ENCODE data around the gene TRIOBP. TPM values are rescaled to one million over a fixed set of nuclear protein-coding genes. Genes with fewer than 3 reads are reported as not detected.
A peak's percentile ranks its signal among the peaks of the same experiment; 100 is the strongest.

TRIOBP gene
- total and polyA plus RNA-seq, 2 of the 4 experiments (the other 2 are of a cell fraction), result 46.4 to 69.8 TPM

DNA sequence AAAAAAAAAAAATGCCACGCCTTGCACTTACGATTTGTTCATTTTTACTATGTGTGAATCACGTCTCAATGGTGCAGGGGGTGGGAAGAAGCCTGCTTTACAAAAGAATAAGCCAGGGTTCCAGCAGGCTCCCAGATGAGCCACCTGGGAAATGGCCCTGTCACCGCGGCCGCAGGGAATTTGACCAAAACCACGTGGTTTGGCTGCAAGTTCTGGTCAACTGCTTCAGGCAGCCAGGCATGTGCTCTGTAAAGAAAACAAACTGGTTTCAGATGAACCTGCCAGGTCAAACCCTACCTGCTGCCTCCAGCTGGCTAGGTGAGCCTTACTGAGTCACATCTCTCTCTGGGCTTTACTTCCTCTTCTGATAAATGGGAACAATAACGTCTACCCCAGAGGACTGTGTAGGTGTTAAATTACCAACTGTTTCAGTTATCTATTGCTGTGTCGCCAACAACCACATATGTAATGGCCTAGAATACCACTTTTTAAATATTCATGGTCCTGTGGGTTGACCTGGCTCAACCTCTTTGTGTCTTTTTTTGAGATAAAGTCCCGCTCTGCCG is 80.4 kb downstream of the TRIOBP start (continued):
- no peak for TF ChIP-seq MAFK (IDR thresholded peaks at IDR 0.05; ENCODE audit: low read depth, low read length)
- TF ChIP-seq CEBPB (IDR thresholded peaks at IDR 0.05; ENCODE audit: low read depth, low read length), result peak; percentile 36; the same call in 1 of the 2 replicates

DNA sequence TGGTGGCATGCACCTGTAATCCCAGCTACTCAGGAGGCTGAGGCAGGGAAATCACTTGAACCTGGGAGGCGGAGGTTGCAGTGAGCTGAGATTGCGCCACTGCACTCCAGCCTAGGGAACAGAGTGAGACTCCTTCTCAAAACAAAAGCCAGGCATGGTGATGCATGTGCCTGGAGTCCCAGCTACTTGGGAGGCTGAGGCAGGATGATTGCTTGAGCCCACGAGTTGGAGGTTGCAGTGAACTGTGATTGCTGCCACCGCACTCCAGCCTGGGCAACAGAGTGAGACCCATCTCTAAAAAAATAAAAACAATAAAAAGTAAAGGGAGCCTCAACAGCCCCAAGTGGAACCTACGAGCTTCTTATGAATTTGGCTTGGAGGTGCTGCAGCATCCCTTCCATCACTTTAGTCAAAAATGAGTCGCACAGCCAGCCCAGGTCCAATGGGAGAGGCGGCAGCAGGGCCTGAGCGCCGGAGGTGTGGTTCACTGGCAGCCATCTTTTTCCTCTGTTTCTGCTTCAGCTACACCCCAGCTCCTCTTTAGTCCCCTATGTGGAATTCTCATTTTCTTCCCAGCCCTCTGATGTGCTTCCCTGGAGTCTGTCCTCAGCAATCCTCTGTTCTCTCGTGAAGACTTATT is 81.6 kb downstream of the TRIOBP start:
- CTCF ChIA-PET, result no interaction called here
- H3K4me3 ChIP-seq (ENCODE audit: insufficient read depth, low read depth, low read length), result no peak overlapping the region
- peaks cover 31% of the 10 kb centered on the region for H3K9me1 ChIP-seq (ENCODE audit: insufficient read depth, low read length)
- no peak overlapping the region for H2AK9ac ChIP-seq (replicated peaks; ENCODE audit: low read depth, low read length, poor library complexity)
- peaks cover 0 to 29% of the 10 kb centered on the region in 2 experiments; a peak in 2 of 4 replicates for H3K79me1 ChIP-seq (ENCODE audit: low read depth in 1 of 2, low read length in 2 of 2)
- no peak overlapping the region for H2BK15ac ChIP-seq (ENCODE audit: low read depth, low read length)
- no peak overlapping the region for H3K4me2 ChIP-seq (ENCODE audit: low read depth, low read length)
- intact Hi-C loops (cut with micrococcal nuclease), result no loop called here
- peaks cover 10% of the 10 kb centered on the region for H3K36me3 ChIP-seq (ENCODE audit: control insufficient read depth, insufficient read depth, low read length)
- WGBS, 2 experiments (ENCODE audit: extremely low coverage in 2 of 2, insufficient read length in 1 of 2), result 80% methylated on average over 6 of the region's 10 CpGs; no CpG with 5 or more reads in 1 of the 2 experiments
- H4K5ac ChIP-seq (ENCODE audit: low read depth, low read length), result no peak overlapping the region
- dilution Hi-C loops (cut with HindIII; ENCODE audit: low sequenced_read_pairs, unreplicated experiment), result no loop called here
- H3K23ac ChIP-seq (ENCODE audit: low read depth, low read length), result no peak overlapping the region
- no peak overlapping the region for H3K9ac ChIP-seq (ENCODE audit: low read depth, low read length)
- H2BK5ac ChIP-seq (ENCODE audit: low read depth, low read length, poor library complexity, severe bottlenecking), result no peak overlapping the region
- no peak overlapping the region for H2BK20ac ChIP-seq (ENCODE audit: low read depth, low read length)
- no peak overlapping the region for H4K8ac ChIP-seq (ENCODE audit: low read depth in 2 of 2, low read length in 2 of 2)
- no TSS peak for BruUV-seq (replicated peaks)
- peaks cover 13% of the 10 kb centered on the region for H4K20me1 ChIP-seq (ENCODE audit: insufficient read depth, low read length)
- peak overlapping the region; percentile 86 for H2AK5ac ChIP-seq (ENCODE audit: low read depth, low read length)
- POLR2A ChIA-PET (ENCODE audit: unreplicated experiment), result no interaction called here
- ATAC-seq (ENCODE audit: low read depth) (no peak), DNase-seq (no peak)
- in situ Hi-C loops (cut with MboI; ENCODE audit: low sequenced_read_pairs), result no loop called here
- H3K9me3 ChIP-seq (ENCODE audit: control insufficient read depth, insufficient read depth, low read length), result no peaks in the 10 kb centered on the region
- no peak overlapping the region for H3K14ac ChIP-seq (replicated peaks; ENCODE audit: low read depth, low read length)
- no peak overlapping the region for H3K18ac ChIP-seq (ENCODE audit: low read depth, low read length)
- H3K56ac ChIP-seq (ENCODE audit: extremely low read depth, insufficient read depth, low read length), result no peak overlapping the region
- H2BK120ac ChIP-seq (ENCODE audit: low read depth, low read length), result no peak overlapping the region
- no peak overlapping the region; the same call in 1 of the 2 replicates for H3K4ac ChIP-seq (ENCODE audit: low read depth, low read length)
- H3K4me1 ChIP-seq (ENCODE audit: control insufficient read depth, insufficient read depth, low read length), result peaks cover 21% of the 10 kb centered on the region
- no peak overlapping the region for H4K91ac ChIP-seq (ENCODE audit: insufficient read depth, low read depth, low read length)
- no peaks in the 10 kb centered on the region for H3K27me3 ChIP-seq (ENCODE audit: control insufficient read depth, insufficient read depth, low read length)
- H2AFZ ChIP-seq (replicated peaks; ENCODE audit: low read length, poor library complexity), result no peak overlapping the region
- H3K27ac ChIP-seq (ENCODE audit: insufficient read depth, low read length), result no peak overlapping the region
- TF ChIP-seq CEBPB (IDR thresholded peaks at IDR 0.05; ENCODE audit: low read depth, low read length) (no peak), RAD21 (IDR thresholded peaks at IDR 0.05; ENCODE audit: low read length) (no peak), FOS (IDR thresholded peaks at IDR 0.05; ENCODE audit: low read depth, low read length) (no peak), BHLHE40 (IDR thresholded peaks at IDR 0.05; ENCODE audit: low read depth, low read length) (no peak), RFX5 (IDR thresholded peaks at IDR 0.05; ENCODE audit: low read depth, low read length) (no peak), MAFK (IDR thresholded peaks at IDR 0.05; ENCODE audit: low read depth, low read length) (no peak), NFE2L2 (IDR thresholded peaks at IDR 0.05; ENCODE audit: low read depth, low read length) (no peak), RCOR1 (IDR thresholded peaks at IDR 0.05; ENCODE audit: insufficient replicate concordance, low read length) (no peak), POLR2A (IDR thresholded peaks at IDR 0.05; ENCODE audit: low read depth, low read length) (no peak), SMC3 (IDR thresholded peaks at IDR 0.05; ENCODE audit: low read depth, low read length) (no peak), CTCF (conservative IDR thresholded peaks at IDR 0.05; ENCODE audit: low read depth, low read length) (no peak), CHD1 (IDR thresholded peaks at IDR 0.05; ENCODE audit: low read depth, low read length) (no peak), MAZ (IDR thresholded peaks at IDR 0.05; ENCODE audit: borderline replicate concordance, low read depth, low read length) (no peak)
- TF ChIP-seq, protein P1, sequence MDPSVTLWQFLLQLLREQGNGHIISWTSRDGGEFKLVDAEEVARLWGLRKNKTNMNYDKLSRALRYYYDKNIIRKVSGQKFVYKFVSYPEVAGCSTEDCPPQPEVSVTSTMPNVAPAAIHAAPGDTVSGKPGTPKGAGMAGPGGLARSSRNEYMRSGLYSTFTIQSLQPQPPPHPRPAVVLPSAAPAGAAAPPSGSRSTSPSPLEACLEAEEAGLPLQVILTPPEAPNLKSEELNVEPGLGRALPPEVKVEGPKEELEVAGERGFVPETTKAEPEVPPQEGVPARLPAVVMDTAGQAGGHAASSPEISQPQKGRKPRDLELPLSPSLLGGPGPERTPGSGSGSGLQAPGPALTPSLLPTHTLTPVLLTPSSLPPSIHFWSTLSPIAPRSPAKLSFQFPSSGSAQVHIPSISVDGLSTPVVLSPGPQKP (IDR thresholded peaks at IDR 0.05; ENCODE audit: borderline replicate concordance, low read depth, low read length), result no peak

Data from IMR-90 (cell line).